HG02885 (cell line): ENCODE measurements around the gene CD300C.
"Not testable (repeated sequence)": the region's sequence is repeated elsewhere in the genome, so short reads cannot be mapped to it uniquely, and the experiment has no call there.

Experiments used
- ATAC-seq: cut with Tn5 transposase; IDR thresholded peaks from one replicate; pipeline ENCODE4 v1.9.1; 2021; ENCODE audit warnings: mild to moderate bottlenecking; ENCODE audit not compliant: unreplicated experiment, poor library complexity

Gene CD300C

GRCh38 chr17:74545843-74546230, at the start of gene CD300C:
Gene CD300C (minus strand): TSS chr17:74546115. CDS start chr17:74545782, 333 bp downstream.
- ATAC-seq = no peak

GRCh38 chr17:74595037-74595750, 49.3 kb upstream of the CD300C start:
- ATAC-seq = no peak

GRCh38 chr17:74592087-74592990, 46.4 kb upstream of the CD300C start, which contains the start of gene CD300LD:
Gene CD300LD (minus strand): TSS chr17:74592283. CDS start chr17:74592202, 81 bp downstream.
- ATAC-seq = no peak

- no peak for ATAC-seq
Measured at GRCh38 chr17:74591503-74591902, 45.6 kb upstream of the CD300C start.

GRCh38 chr17:74585711-74586110, 39.8 kb upstream of the CD300C start:
- no peak for ATAC-seq

GRCh38 chr17:74584292-74585060, 38.6 kb upstream of the CD300C start:
- no peak for ATAC-seq

GRCh38 chr17:74582633-74583032, 36.7 kb upstream of the CD300C start:
- ATAC-seq = no peak

GRCh38 chr17:74579900-74580299, 34.0 kb upstream of the CD300C start:
- no peak for ATAC-seq

- no peak for ATAC-seq
Measured at GRCh38 chr17:74578979-74579378, 33.1 kb upstream of the CD300C start.

- ATAC-seq = no peak
Measured at GRCh38 chr17:74574489-74575142, 28.7 kb upstream of the CD300C start.

GRCh38 chr17:74573635-74574034, 27.7 kb upstream of the CD300C start:
- ATAC-seq = not testable (repeated sequence)

- ATAC-seq = no peak
Measured at GRCh38 chr17:74573169-74573568, 27.3 kb upstream of the CD300C start.

- ATAC-seq = no peak
Measured at GRCh38 chr17:74571621-74572270, 25.8 kb upstream of the CD300C start.

GRCh38 chr17:74569020-74570003, 23.4 kb upstream of the CD300C start:
- no peak for ATAC-seq

GRCh38 chr17:74568106-74568873, 22.4 kb upstream of the CD300C start:
- ATAC-seq = no peak

- ATAC-seq = no peak
Measured at GRCh38 chr17:74567397-74567796, 21.5 kb upstream of the CD300C start, which contains the start of gene CD300H. Gene CD300H (minus strand): TSS chr17:74567509.

- ATAC-seq = no peak
Measured at GRCh38 chr17:74566132-74566753, 20.3 kb upstream of the CD300C start.
